Left forelimb (tissue), 1 donor: Measurements from ENCODE around the gene SNAPC1.
"Not testable (repeated sequence)": the region's sequence is repeated elsewhere in the genome, so short reads cannot be mapped to it uniquely, and the experiment has no call there.

Experiments
- DNase-seq: peaks from one replicate; pipeline ENCODE4 v3.0.0-alpha.2; 2018; ENCODE audit warnings: low spot score

SNAPC1 gene, protein sequence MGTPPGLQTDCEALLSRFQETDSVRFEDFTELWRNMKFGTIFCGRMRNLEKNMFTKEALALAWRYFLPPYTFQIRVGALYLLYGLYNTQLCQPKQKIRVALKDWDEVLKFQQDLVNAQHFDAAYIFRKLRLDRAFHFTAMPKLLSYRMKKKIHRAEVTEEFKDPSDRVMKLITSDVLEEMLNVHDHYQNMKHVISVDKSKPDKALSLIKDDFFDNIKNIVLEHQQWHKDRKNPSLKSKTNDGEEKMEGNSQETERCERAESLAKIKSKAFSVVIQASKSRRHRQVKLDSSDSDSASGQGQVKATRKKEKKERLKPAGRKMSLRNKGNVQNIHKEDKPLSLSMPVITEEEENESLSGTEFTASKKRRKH

GRCh38 chr14:61761959-61762786 lies at the start of gene SNAPC1:
Gene SNAPC1 (plus strand): TSS chr14:61762420. CDS start chr14:61762461, 41 bp downstream.
- DNase-seq, result peak; percentile 98

GRCh38 chr14:61713724-61714437 lies 48.3 kb upstream of the SNAPC1 start:
- no peak for DNase-seq

DNA sequence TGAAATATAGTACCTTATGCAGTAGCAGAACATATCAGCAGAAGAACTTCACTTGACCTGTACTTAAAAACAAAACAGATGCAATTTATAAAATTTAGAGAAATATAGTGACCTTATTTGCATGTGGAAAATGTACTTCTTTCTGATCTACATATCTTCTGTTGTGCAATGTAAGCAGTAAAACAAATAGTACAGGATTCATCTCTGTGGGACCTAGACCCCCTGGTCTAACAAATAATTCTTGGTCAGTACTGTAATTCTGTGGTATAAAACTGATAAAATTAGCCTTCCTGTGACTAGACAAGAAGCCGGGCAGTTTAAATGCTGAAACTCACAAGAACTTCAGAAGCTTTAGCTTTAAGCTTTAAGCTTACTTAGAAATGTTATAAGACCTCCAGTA lies 45.3 kb upstream of the SNAPC1 start:
- DNase-seq, result no peak

DNA sequence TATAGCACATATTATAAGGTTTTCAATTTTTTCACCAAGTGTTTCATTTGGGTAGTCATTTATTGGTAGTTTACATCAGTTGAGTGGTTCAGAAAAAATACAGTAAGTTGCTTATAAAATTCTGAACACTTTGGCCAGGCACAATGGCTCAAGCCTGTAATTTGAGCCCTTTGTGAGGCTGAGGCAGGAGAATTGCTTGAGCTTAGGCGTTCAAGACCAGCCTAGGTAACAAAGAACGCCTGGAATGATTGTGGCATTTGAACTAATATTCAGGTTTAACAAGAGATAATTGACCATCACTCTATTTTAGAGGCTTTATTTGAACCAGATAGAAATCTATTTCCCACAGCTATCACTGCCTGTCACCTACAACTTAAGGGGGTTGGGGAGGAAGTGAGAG lies 44.2 kb upstream of the SNAPC1 start:
- no peak for DNase-seq

DNA sequence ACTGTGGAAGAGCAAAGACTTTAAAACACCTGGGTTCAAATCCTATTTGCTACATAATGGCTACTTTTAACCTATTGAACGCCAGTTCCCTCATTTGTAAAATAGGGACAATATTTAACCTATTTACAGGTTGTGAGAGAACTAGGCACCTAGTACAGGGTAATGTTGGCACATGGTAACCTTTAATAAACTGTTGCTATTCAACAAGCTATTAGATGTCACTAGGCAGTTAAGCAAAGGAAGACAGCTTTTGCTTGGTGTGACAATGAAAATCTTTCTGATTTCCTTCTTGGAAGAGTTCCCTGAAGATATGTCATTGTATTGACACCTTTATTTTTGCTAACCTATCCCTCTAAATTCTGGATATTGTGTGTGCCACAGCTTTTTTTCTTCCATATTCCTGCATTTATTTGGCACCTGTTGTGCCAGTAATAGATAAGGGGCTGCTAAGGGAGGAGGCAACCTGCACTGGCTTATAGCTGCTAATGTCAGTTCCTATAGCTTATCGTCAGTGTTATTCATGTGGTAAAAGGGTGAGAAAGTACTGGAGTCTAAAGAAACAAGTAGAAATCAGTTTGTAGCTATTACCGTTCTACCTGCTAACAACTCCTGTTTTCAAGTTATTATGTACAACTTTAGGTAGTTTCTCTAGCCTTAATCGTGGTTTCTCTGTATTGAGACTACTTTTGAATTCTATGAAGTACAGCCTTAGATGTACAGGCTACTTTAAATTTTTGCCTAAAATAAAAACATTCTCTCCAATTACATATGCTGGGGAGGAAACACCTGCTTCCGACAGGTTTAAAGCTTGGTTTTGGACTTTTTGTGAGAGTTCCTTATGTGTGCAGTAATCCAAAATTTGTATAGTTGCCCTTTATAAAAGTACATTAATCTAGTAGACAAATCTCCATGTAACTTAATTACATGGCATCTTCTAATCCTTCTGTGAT lies 42.6 kb upstream of the SNAPC1 start:
- no peak for DNase-seq

GRCh38 chr14:61720294-61720661 lies 41.9 kb upstream of the SNAPC1 start:
- DNase-seq, result no peak

GRCh38 chr14:61720741-61721140 lies 41.5 kb upstream of the SNAPC1 start:
- no peak for DNase-seq

DNA sequence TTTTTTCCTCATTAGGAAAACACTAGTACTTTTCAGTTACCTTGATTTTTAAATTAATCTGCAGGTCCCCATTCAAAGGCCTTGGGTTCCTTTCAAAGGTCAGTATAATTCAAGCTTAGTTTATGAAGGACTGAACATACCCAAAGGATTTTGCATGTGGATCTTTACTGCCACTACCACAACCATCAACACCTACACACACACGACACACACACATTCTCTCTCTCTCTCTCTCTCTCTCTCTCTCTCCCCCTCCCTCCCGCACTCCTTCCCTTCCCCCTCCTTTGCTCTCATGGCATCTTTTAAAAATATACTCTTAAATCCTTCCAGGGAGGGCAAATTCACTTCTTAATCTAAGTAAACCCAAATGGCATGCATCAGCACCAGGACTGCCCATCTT lies 38.1 kb upstream of the SNAPC1 start:
- DNase-seq, result no peak

DNA sequence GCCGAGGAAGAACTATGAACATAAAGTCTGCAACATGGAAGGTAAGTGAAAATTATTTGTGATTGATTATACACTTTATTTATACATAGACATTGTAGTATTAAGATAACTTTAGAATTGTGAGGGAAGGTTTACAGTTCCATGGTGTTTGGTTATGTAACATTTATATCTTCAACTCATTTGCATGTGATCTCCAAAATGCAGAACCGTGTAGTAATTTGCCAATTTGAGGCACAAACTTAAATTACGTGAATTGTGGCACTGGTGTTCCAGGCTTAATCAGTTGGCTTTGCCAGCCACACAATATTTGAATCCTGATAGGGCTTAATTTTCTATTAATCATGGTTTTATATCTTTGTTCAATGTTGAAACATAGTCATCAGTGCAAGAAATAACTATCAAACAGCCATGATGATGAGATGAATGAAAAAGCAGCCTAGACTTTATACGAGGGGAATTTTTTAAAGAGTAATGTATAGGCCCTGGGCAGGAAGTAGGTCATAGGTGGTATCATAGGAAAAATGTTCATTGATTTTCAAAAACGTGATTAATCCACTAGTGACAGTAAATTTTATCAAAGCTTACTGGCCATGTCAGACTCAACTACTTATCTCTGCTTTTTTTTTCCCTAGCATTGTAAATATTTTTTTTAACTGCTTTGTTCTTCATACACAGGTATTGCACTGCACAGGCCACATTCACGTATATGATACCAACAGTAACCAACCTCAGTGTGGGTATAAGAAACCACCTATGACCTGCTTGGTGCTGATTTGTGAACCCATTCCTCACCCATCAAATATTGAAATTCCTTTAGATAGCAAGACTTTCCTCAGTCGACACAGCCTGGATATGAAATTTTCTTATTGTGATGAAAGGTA lies 35.2 kb upstream of the SNAPC1 start:
- no peak for DNase-seq

DNA sequence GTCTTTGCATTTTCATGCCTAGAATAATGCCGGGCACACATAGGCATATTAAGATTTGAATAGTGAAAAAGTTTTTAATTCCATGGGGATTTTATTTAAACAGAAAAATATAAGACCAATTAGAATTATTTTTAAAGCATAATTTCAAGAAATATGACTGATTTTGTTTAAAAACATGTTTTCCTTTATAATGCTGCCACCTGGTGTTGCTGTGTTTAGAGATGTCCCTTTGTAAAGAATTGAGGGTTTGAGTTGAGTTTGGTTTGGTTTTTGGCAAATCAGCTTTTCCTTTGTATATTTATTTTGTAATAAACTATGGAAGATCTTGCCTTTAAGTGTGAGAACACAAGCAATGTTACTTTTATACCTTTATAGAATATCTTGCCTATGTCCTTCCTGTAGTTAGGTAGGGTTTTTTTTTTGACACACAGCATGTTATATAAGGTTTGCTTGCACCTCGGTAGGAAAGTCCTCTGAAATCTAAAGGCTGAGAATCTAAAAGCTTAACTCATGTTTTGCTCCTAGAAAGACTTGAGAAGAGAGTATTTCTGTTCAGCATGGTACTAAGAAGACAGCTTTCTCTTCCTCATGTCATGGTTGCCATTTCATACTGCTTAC lies 31.4 kb upstream of the SNAPC1 start:
- DNase-seq, result no peak

DNA sequence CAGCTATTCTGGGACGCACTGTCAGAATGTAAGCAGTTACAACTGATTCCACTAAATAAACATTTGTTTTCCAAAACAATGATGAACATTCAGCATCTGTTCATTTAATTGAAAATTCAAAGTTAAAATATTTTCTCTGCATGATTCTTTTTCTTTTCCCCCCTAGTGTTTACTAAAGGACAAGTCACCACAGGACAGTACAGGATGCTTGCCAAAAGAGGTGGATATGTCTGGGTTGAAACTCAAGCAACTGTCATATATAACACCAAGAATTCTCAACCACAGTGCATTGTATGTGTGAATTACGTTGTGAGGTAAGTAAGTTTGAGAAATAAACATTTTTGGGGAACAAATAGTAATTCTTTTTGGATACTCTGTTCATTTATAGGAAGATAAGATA lies 28.2 kb upstream of the SNAPC1 start:
- no peak for DNase-seq

DNA sequence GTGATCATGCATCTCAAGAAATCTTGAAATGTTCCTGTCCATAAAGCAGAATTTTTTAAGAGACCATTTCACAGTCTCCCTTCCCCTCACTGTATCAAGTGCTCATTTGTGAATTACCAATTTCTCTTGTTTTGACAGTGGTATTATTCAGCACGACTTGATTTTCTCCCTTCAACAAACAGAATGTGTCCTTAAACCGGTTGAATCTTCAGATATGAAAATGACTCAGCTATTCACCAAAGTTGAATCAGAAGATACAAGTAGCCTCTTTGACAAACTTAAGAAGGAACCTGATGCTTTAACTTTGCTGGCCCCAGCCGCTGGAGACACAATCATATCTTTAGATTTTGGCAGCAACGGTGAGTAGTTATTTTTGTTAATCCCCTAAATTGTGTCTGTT lies 25.5 kb upstream of the SNAPC1 start:
- no peak for DNase-seq

- no peak for DNase-seq
These were observed 24.3 kb upstream of the SNAPC1 start for GRCh38 chr14:61737915-61738314.

- no peak for DNase-seq
These were observed 23.1 kb upstream of the SNAPC1 start for GRCh38 chr14:61739133-61739532.

DNA sequence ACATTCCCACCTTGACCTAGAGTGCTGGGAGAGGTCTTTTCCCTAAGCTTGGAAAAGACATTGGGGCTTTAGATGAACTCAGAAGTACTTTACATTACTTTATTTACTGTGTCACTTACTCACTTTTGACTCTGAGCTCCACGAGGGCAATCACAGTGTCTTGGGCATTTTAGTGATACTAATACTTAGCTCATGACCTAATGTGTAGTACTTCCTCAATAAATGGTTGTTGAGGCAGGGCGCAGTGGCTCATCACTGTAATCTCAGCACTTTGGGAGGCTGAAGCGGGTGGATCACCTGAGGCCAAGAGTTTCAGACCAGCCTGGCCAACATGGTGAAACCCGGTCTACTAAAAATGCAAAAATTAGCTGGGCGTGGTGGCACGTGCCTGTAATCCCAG lies 19.8 kb upstream of the SNAPC1 start:
- no peak for DNase-seq

- no peak for DNase-seq
These were observed 18.0 kb upstream of the SNAPC1 start for GRCh38 chr14:61744238-61744637.

- DNase-seq, result not testable (repeated sequence)
These were observed 15.9 kb upstream of the SNAPC1 start for GRCh38 chr14:61746346-61746745.

GRCh38 chr14:61746881-61747280 lies 15.3 kb upstream of the SNAPC1 start:
- DNase-seq, result no peak

DNA sequence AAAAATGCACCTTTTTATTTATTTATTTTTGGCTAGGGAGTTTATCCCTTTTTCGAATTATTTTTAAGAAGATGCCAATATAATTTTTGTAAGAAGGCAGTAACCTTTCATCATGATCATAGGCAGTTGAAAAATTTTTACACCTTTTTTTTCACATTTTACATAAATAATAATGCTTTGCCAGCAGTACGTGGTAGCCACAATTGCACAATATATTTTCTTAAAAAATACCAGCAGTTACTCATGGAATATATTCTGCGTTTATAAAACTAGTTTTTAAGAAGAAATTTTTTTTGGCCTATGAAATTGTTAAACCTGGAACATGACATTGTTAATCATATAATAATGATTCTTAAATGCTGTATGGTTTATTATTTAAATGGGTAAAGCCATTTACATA lies 14.9 kb upstream of the SNAPC1 start:
- DNase-seq, result no peak

- no peak for DNase-seq
These were observed 13.0 kb upstream of the SNAPC1 start for GRCh38 chr14:61749264-61749663.
